SK-N-SH (cell line): ENCODE data around the gene CDX2. TPM values are rescaled to one million over a fixed set of nuclear protein-coding genes. Genes with fewer than 3 reads are reported as not detected.

ENCODE experiments used
- CTCF ChIA-PET: fragments of 300-600, 350-600 bp; formaldehyde crosslinking; extraction: SDS; loops from one replicate; lab custom pipeline; 2021; lab: Yijun Ruan, JAX
- POLR2A ChIA-PET: fragments of 350-600 bp; sonication (Branson Sonifier 250); formaldehyde crosslinking; extraction: SDS; loops from one replicate; lab custom pipeline; 2020; ENCODE audit warnings: antibody characterized with exemption, inconsistent platforms; lab: Yijun Ruan, JAX
- DNase-seq: peaks from one replicate; pipeline ENCODE4 v3.0.0; 2012
- H2AFZ ChIP-seq: fragments of 200-600 bp; sonication (generic); 2 replicates; pipeline ENCODE4 v1.8.1; 2016; ENCODE audit warnings: antibody characterized with exemption, mild to moderate bottlenecking, low read depth
- H3F3A ChIP-seq: fragments of 200-600 bp; sonication (generic); replicated peaks from 2 replicates; pipeline ENCODE3; 2016; ENCODE audit warnings: antibody characterized with exemption, mild to moderate bottlenecking; ENCODE audit not compliant: insufficient read depth
- H3K27ac ChIP-seq, 2 experiments: fragments of 200-500 bp in 1 of 2; fragments of 200-600 bp in 1 of 2; sonication (Bioruptor generic) in 1 of 2; sonication (generic), shearing (Covaris generic) in 1 of 2; 2 replicates each; pipeline versions ENCODE4 v1.5.1 to v1.6.1; 2014 to 2016; ENCODE audit warnings: low read depth in 2 of 2, inconsistent platforms in 1 of 2, low read length in 1 of 2, mild to moderate bottlenecking in 1 of 2, mixed read lengths in 1 of 2
- H3K27me3 ChIP-seq: fragments of 200-600 bp; sonication (generic), shearing (Covaris generic); 2 replicates; pipeline ENCODE4 v1.6.1; 2016; ENCODE audit warnings: mixed run types; ENCODE audit not compliant: insufficient read depth
- H3K36me3 ChIP-seq, 2 experiments: fragments of 200-500 bp in 1 of 2; fragments of 200-600 bp in 1 of 2; sonication (Bioruptor generic) in 1 of 2; sonication (generic) in 1 of 2; replicated peaks in 1 of 2; 2 replicates each; pipeline versions ENCODE3 to v1.5.1; 2014 to 2016; ENCODE audit warnings: low read length in 1 of 2, mild to moderate bottlenecking in 1 of 2; ENCODE audit not compliant: insufficient read depth in 2 of 2, control insufficient read depth in 1 of 2
- H3K4me1 ChIP-seq, 2 experiments: fragments of 200-500 bp in 1 of 2; fragments of 200-600 bp in 1 of 2; sonication (Bioruptor generic) in 1 of 2; sonication (generic), shearing (Covaris generic) in 1 of 2; 2 replicates each; pipeline versions ENCODE4 v1.5.1 to v1.6.1; 2014 to 2016; ENCODE audit warnings: low read depth in 1 of 2, low read length in 1 of 2, mixed run types in 1 of 2; ENCODE audit not compliant: insufficient read depth in 2 of 2, control insufficient read depth in 1 of 2
- H3K4me2 ChIP-seq: fragments of 200-600 bp; sonication (generic), shearing (Covaris generic); 2 replicates; pipeline ENCODE4 v1.6.1; 2017; ENCODE audit warnings: mixed run types
- H3K4me3 ChIP-seq, 2 experiments: fragments of 200-500 bp in 1 of 2; fragments of 200-600 bp in 1 of 2; sonication (Bioruptor generic) in 1 of 2; sonication (generic), shearing (Covaris generic) in 1 of 2; 2 replicates each; pipeline versions ENCODE4 v1.5.1 to v1.8.1; 2014 to 2016; ENCODE audit warnings: low read depth in 2 of 2, inconsistent platforms in 1 of 2, low read length in 1 of 2, mild to moderate bottlenecking in 1 of 2, mixed read lengths in 1 of 2, moderate library complexity in 1 of 2
- H3K79me2 ChIP-seq: fragments of 200-600 bp; sonication (generic); 2 replicates; pipeline ENCODE4 v1.8.1; 2017; ENCODE audit warnings: mild to moderate bottlenecking; ENCODE audit not compliant: insufficient read depth
- H3K9ac ChIP-seq: fragments of 200-600 bp; sonication (generic); 2 replicates; pipeline ENCODE4 v1.6.1; 2017; ENCODE audit warnings: mixed run types
- H3K9me2 ChIP-seq: fragments of 200-600 bp; sonication (generic); 2 replicates; pipeline ENCODE4 v1.6.1; 2017; ENCODE audit warnings: mixed run types
- H3K9me3 ChIP-seq: fragments of 200-600 bp; sonication (generic); 2 replicates; pipeline ENCODE4 v1.6.1; 2017; ENCODE audit warnings: mixed run types, mild to moderate bottlenecking, moderate library complexity
- H4K20me1 ChIP-seq: fragments of 200-600 bp; sonication (generic); 2 replicates; pipeline ENCODE4 v1.6.1; 2017; ENCODE audit warnings: mild to moderate bottlenecking, mixed run types; ENCODE audit not compliant: insufficient read depth
- CHD2 ChIP-seq: fragments of 150-350 bp; IDR thresholded peaks from 2 replicates; pipeline ENCODE4 v1.6.1; 2018; ENCODE audit warnings: low read length; ENCODE audit not compliant: partially characterized antibody
- EP300 ChIP-seq, 2 experiments: IDR thresholded peaks; 2 replicates each; pipeline versions ENCODE4 v1.4.0 to v1.6.1; 2012; ENCODE audit warnings: borderline replicate concordance in 1 of 2, low read depth in 1 of 2, low read length in 1 of 2
- EZH2phosphoT487 ChIP-seq: fragments of 200-600 bp; sonication (generic); IDR thresholded peaks from 2 replicates; pipeline ENCODE4 v1.6.1; 2017; ENCODE audit warnings: low read depth, mixed run types, mild to moderate bottlenecking, antibody characterized with exemption, moderate library complexity, borderline replicate concordance
- FOSL2 ChIP-seq: IDR thresholded peaks from 2 replicates; pipeline ENCODE4 v1.4.0; 2012; ENCODE audit warnings: low read depth, mild to moderate bottlenecking, moderate library complexity, borderline replicate concordance
- FOXM1 ChIP-seq: IDR thresholded peaks from 2 replicates; pipeline ENCODE4 v1.4.0; 2012; ENCODE audit warnings: low read depth, mild to moderate bottlenecking
- GATA2 ChIP-seq: sonication (generic); formaldehyde crosslinking; IDR thresholded peaks from 2 replicates; pipeline ENCODE4 v1.5.0; 2020; ENCODE audit warnings: mild to moderate bottlenecking, missing genetic modification reagents
- MEF2A ChIP-seq: IDR thresholded peaks from 2 replicates; pipeline ENCODE4 v1.4.0; 2012; ENCODE audit warnings: low read depth, borderline replicate concordance
- MXI1 ChIP-seq: IDR thresholded peaks from 2 replicates; pipeline ENCODE4 v1.6.1; 2012; ENCODE audit warnings: mild to moderate bottlenecking, low read depth, low read length, improper control_type of control experiment
- NFIC ChIP-seq: IDR thresholded peaks from 2 replicates; pipeline ENCODE4 v1.4.0; 2012; ENCODE audit warnings: borderline replicate concordance
- RAD21 ChIP-seq: IDR thresholded peaks from 2 replicates; pipeline ENCODE4 v1.6.1; 2012; ENCODE audit warnings: mild to moderate bottlenecking, low read length
- RCOR1 ChIP-seq: fragments of 150-350 bp; IDR thresholded peaks from 2 replicates; pipeline ENCODE4 v1.6.1; 2017; ENCODE audit warnings: antibody characterized with exemption, low read length
- RXRA ChIP-seq: IDR thresholded peaks from 2 replicates; pipeline ENCODE4 v1.4.0; 2012; ENCODE audit warnings: low read depth, mild to moderate bottlenecking, borderline replicate concordance
- TAF1 ChIP-seq: IDR thresholded peaks from 2 replicates; pipeline ENCODE4 v1.6.1; 2012; ENCODE audit warnings: low read depth, mild to moderate bottlenecking, low read length, moderate library complexity, borderline replicate concordance
- TCF12 ChIP-seq: IDR thresholded peaks from 2 replicates; pipeline ENCODE4 v1.4.0; 2012
- YY1 ChIP-seq: IDR thresholded peaks from 2 replicates; pipeline ENCODE4 v1.4.0; 2012; ENCODE audit warnings: low read depth, mild to moderate bottlenecking
- WGBS: methylation state at CpG from one replicate; pipeline ENCODE4 v1.1.6; 2017; ENCODE audit warnings: low lambda C conversion rate; 5-methylcytosine and 5-hydroxymethylcytosine counted together
- polyA plus RNA-seq, 3 experiments: library from polyadenylated mRNA; depleted of rRNA; stranded (reverse); fragments of >200 nt; gene quantifications; 2 replicates each; pipeline ENCODE4 v1.2.3, GENCODE V29; 2012
- TF ChIP-seq, protein P1 (sequence below): fragments of 150-350 bp; IDR thresholded peaks from 2 replicates; pipeline ENCODE4 v1.6.1; 2016; ENCODE audit warnings: mild to moderate bottlenecking, low read depth, low read length

CDX2 gene
- polyA plus RNA-seq, 1 of the 3 experiments (the other 2 are of a cell fraction), result not detected

DNA sequence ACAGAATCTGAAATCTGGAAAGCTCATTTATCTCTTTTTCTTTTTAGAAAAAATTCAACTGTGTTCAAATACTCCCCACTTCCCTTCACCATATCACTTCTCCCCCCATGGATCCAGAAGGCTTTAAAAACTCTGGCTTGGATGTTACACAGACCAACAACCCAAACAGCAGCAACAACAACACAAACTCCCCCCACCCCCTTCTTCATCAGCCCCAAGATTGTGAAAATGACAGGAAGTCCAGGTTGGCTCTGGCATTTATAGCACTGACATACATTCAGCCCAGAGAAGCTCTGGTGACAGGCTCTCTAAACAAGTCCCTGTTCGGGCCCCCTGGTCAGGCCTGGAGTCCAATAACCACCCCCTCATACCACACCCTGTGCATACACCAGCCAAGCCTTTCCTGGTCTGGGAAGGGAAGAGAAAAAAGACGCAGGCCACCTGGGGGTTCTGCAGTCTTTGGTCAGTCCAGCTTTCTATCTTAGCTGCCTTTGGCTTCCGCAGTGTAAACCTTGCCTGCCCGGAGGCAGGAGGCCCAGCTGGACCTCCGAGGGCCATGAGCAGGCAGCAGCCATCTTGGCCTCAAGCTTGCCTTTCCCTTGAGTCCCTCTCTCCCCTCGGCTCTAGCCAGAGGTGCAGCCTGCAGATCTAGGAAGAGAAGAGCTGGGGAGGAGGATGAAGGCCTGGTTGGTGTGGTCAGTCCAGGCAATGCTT is 6.8 kb downstream of the CDX2 start:
- no peaks in the 10 kb centered on the region for H4K20me1 ChIP-seq
- ChIA-PET POLR2A (no interaction called here), CTCF (interaction anchor here (0.6 to 3.5 kb wide), 3 partner anchors 8 to 608 kb away, joined by 3 to 11 read pairs (median 10); no protein-coding TSS in a partner anchor)
- no peak overlapping the region for H2AFZ ChIP-seq
- H3F3A ChIP-seq, result no peaks in the 10 kb centered on the region
- H3K9ac ChIP-seq, result no peak overlapping the region
- DNase-seq, result peak; percentile 15
- no peak overlapping the region for H3K4me3 ChIP-seq
- no peak overlapping the region for H3K27ac ChIP-seq
- H3K4me1 ChIP-seq, result no peaks in the 10 kb centered on the region
- no peaks in the 10 kb centered on the region for H3K79me2 ChIP-seq
- H3K9me2 ChIP-seq, result no peaks in the 10 kb centered on the region
- H3K9me3 ChIP-seq, result no peaks in the 10 kb centered on the region
- 0% methylated on average over 2 of the region's 6 CpGs for whole genome bisulfite sequencing
- H3K36me3 ChIP-seq, result no peaks in the 10 kb centered on the region
- TF ChIP-seq, protein P1, sequence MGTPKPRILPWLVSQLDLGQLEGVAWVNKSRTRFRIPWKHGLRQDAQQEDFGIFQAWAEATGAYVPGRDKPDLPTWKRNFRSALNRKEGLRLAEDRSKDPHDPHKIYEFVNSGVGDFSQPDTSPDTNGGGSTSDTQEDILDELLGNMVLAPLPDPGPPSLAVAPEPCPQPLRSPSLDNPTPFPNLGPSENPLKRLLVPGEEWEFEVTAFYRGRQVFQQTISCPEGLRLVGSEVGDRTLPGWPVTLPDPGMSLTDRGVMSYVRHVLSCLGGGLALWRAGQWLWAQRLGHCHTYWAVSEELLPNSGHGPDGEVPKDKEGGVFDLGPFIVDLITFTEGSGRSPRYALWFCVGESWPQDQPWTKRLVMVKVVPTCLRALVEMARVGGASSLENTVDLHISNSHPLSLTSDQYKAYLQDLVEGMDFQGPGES, result no peak
- TF ChIP-seq YY1, result no peak
- TF ChIP-seq, all 33 proteins: peak for 0
- H3K4me2 ChIP-seq, result no peak overlapping the region
- H3K27me3 ChIP-seq, result peaks cover 75% of the 10 kb centered on the region

GRCh38 chr13:27961227-27962085 is 7.7 kb downstream of the CDX2 start:
- Histone ChIP-seq H2AFZ (no peak overlapping the region), H3K27me3 (peaks cover 67% of the 10 kb centered on the region)

More at GRCh38 chr13:27961227-27962085, 7.7 kb downstream of the CDX2 start:
- no peaks in the 10 kb centered on the region for H3F3A ChIP-seq
- CTCF ChIA-PET, result interaction anchor here (0.6 to 3.5 kb wide), 6 partner anchors 7 to 607 kb away, joined by 3 to 11 read pairs (median 6); no protein-coding TSS in a partner anchor
- TF ChIP-seq RAD21, result no peak
- no peak for TF ChIP-seq EZH2phosphoT487
- TF ChIP-seq FOXM1, result no peak
- TF ChIP-seq TAF1, result no peak
- no peak for TF ChIP-seq NFIC
- no peak for TF ChIP-seq MXI1
- TF ChIP-seq TCF12, result no peak
- TF ChIP-seq CHD2, result no peak
- TF ChIP-seq FOSL2, result no peak
- TF ChIP-seq RCOR1, result no peak
- TF ChIP-seq, protein P1, result no peak
- TF ChIP-seq MEF2A, result no peak
- TF ChIP-seq RXRA, result no peak
- no peak for TF ChIP-seq GATA2
- TF ChIP-seq EP300 (IDR thresholded peaks at IDR 0.05; ENCODE audit: borderline replicate concordance in 1 of 2, low read depth in 1 of 2, low read length in 1 of 2), result no peak
- TF ChIP-seq, all 33 proteins: peak for 0
- Histone ChIP-seq H3K4me3 (no peak overlapping the region; a peak in 1 of 4 replicates), H3K9me3 (no peaks in the 10 kb centered on the region), H4K20me1 (no peaks in the 10 kb centered on the region), H3K4me2 (peak overlapping the region; percentile 60; the same call in 1 of the 2 replicates), H3K79me2 (no peaks in the 10 kb centered on the region), H3K4me1 (no peaks in the 10 kb centered on the region), H3K27ac (no peak overlapping the region), H3K36me3 (no peaks in the 10 kb centered on the region), H3K9me2 (no peaks in the 10 kb centered on the region), H3K9ac (no peak overlapping the region)
- peak; percentile 17 for DNase-seq
- POLR2A ChIA-PET, result no interaction called here
- 23% methylated on average over 19 of the region's 25 CpGs for WGBS
